ENCODE measurements around the gene OR1J1. TPM values are rescaled to one million over a fixed set of nuclear protein-coding genes. Genes with fewer than 3 reads are reported as not detected.

OR1J1 gene
- total and polyA plus RNA-seq, 2 of the 8 experiments (the other 6 are each of a cell fraction or from before 2014, with no cell fraction given): not detected

DNA sequence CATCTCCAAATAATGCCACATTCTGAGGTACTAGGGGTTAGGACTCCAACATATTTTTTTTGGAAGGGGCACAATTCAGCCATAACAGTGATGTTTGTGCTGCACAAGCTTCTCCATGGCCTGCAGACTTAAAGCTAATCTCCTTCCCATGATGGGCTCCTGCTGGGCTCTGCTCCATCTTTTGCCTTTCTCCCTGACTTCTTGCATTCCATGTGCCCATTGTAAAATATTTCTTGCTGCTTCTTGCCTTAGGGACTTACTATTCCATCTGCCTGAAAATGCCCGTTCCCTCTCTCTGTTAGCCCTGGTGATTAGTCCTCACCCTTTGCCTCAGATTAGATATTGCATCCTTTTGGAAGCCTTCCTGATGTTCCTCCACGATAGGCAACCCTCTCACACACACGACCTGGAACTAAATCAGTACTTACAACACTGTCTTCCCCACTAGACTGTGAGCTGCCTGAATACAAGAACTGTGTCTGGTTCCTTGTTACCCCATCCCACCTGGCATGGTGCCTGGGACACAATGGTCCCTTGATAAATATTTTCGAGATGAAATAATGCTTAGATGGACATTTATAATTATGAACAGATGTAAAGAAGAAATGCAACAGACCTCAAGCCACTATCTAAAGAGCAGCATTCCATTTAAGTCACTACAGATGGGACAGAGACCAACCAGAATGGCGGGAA lies 33.5 kb downstream of the OR1J1 start:
- Histone ChIP-seq H3K4me2 (ENCODE audit: insufficient read depth in 1 of 2, low read depth in 2 of 2, low read length in 2 of 2) (no peak overlapping the region), H2BK120ac (replicated peaks; ENCODE audit: low read depth, low read length) (no peak overlapping the region), H2BK5ac (ENCODE audit: low read depth, low read length) (no peak overlapping the region), H3K23ac (ENCODE audit: insufficient read length) (no peak overlapping the region), H3K14ac (ENCODE audit: insufficient read length) (no peak overlapping the region), H3K4me1 (replicated peaks in 1 of 4; ENCODE audit: control insufficient read depth in 3 of 4, insufficient read depth in 4 of 4, low read length in 3 of 4) (no peaks in the 10 kb centered on the region), H3K27ac (ENCODE audit: low read depth, low read length) (no peak overlapping the region), H2AK5ac (ENCODE audit: low read depth, low read length) (no peak overlapping the region), H2AFZ (ENCODE audit: low read length) (no peak overlapping the region), H3K23me2 (ENCODE audit: low read depth, low read length) (no peaks in the 10 kb centered on the region), H3K9ac (replicated peaks in 1 of 4; ENCODE audit: extremely low read depth in 1 of 4, low read depth in 3 of 4, low read length in 3 of 4) (no peak overlapping the region), H2BK12ac (ENCODE audit: low read depth, low read length) (no peak overlapping the region), H3K4ac (replicated peaks; ENCODE audit: insufficient read length, low read depth, low read length) (no peak overlapping the region), H3K9me3 (ENCODE audit: insufficient read depth in 2 of 2, low read depth in 1 of 2, low read length in 1 of 2) (peaks cover 40 to 71% of the 10 kb centered on the region in 2 experiments), H3K79me2 (ENCODE audit: control insufficient read depth in 1 of 2, insufficient read depth in 2 of 2, low read length in 2 of 2) (no peaks in the 10 kb centered on the region), H3K36me3 (ENCODE audit: control insufficient read depth in 2 of 4, insufficient read depth in 4 of 4, low read length in 3 of 4) (no peaks in the 10 kb centered on the region), H2BK20ac (ENCODE audit: low read length) (no peak overlapping the region), H3K18ac (ENCODE audit: extremely low read depth, low read length) (no peak overlapping the region), H3K56ac (replicated peaks; ENCODE audit: insufficient read length, low read depth, low read length) (no peak overlapping the region), H4K5ac (ENCODE audit: insufficient read length, low read depth, low read length) (no peak overlapping the region), H4K8ac (ENCODE audit: extremely low read depth, insufficient read depth, low read length) (no peak overlapping the region), H4K20me1 (replicated peaks in 1 of 2; ENCODE audit: control insufficient read depth in 1 of 2, insufficient read depth in 2 of 2, low read length in 2 of 2) (no peaks in the 10 kb centered on the region), H3K27me3 (replicated peaks in 1 of 4; ENCODE audit: control insufficient read depth in 3 of 4, extremely low read depth in 1 of 4, insufficient read depth in 3 of 4, low read length in 3 of 4) (no peaks in the 10 kb centered on the region), H3K79me1 (ENCODE audit: low read depth, low read length) (no peaks in the 10 kb centered on the region), H3K4me3 (ENCODE audit: extremely low read depth in 1 of 4, insufficient read depth in 2 of 4, low read depth in 3 of 4, low read length in 4 of 4) (no peak overlapping the region), H4K91ac (replicated peaks; ENCODE audit: insufficient read length, low read length) (no peak overlapping the region), H2BK15ac (ENCODE audit: low read length) (no peak overlapping the region)
- DNase-seq (ENCODE audit: low read depth in 1 of 2, low spot score in 2 of 2) (no peak), FAIRE-seq (no peak)
- WGBS, 2 experiments (ENCODE audit: extremely low coverage in 1 of 2, insufficient coverage in 1 of 2, insufficient read length in 1 of 2, insufficient replicate concordance in 2 of 2, low coverage in 1 of 2, low lambda C conversion rate in 2 of 2, missing lambda C conversion rate in 1 of 2): 77% methylated on average over 5 of the region's 5 CpGs; no CpG with 5 or more reads in 1 of the 2 experiments
- ChIA-PET POLR2A (ENCODE audit: partially characterized antibody) (no interaction called here), CTCF (ENCODE audit: partially characterized antibody) (no interaction called here)
- TF ChIP-seq CBX5 (IDR thresholded peaks at IDR 0.05; ENCODE audit: low read depth, low read length) (no peak), POLR2AphosphoS5 (IDR thresholded peaks at IDR 0.05; ENCODE audit: low read depth, low read length) (no peak), EP300 (IDR thresholded peaks at IDR 0.05; ENCODE audit: borderline replicate concordance in 1 of 2, low read depth in 2 of 2, low read length in 2 of 2) (no peak), PHF8 (conservative IDR thresholded peaks at IDR 0.05; ENCODE audit: low read depth, low read length) (no peak), TAF7 (optimal IDR thresholded peaks at IDR 0.05; ENCODE audit: borderline replicate concordance, low read depth, low read length) (no peak), POU5F1 (IDR thresholded peaks at IDR 0.05; ENCODE audit: low read depth, low read length) (no peak), RAD21 (IDR thresholded peaks at IDR 0.05 in 1 of 2, conservative IDR thresholded peaks at IDR 0.05 in 1 of 2; ENCODE audit: low read depth in 2 of 2, low read length in 2 of 2) (no peak), CREB1 (IDR thresholded peaks at IDR 0.05) (no peak), POLR2A (IDR thresholded peaks at IDR 0.05; ENCODE audit: control extremely low read depth in 1 of 2, low read depth in 2 of 2, low read length in 2 of 2) (no peak), TBP (IDR thresholded peaks at IDR 0.05; ENCODE audit: low read depth, low read length) (no peak)
- TF ChIP-seq, protein P1, sequence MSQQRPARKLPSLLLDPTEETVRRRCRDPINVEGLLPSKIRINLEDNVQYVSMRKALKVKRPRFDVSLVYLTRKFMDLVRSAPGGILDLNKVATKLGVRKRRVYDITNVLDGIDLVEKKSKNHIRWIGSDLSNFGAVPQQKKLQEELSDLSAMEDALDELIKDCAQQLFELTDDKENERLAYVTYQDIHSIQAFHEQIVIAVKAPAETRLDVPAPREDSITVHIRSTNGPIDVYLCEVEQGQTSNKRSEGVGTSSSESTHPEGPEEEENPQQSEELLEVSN (IDR thresholded peaks at IDR 0.05): no peak
- TF ChIP-seq, protein P2, sequence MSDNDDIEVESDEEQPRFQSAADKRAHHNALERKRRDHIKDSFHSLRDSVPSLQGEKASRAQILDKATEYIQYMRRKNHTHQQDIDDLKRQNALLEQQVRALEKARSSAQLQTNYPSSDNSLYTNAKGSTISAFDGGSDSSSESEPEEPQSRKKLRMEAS (IDR thresholded peaks at IDR 0.05): no peak
